PC-3 (cell line): ENCODE results near the gene UBE2F. TPM values are rescaled to one million over a fixed set of nuclear protein-coding genes. Genes with fewer than 3 reads are reported as not detected.

Experiments
- ATAC-seq: fragments of 200-7000 bp; cut with Tn5 transposase; 2 replicates; pipeline ENCODE4 v1.9.1; 2020; ENCODE audit warnings: mild to moderate bottlenecking, moderate library complexity
- BruUV-seq: library from RNA; stranded (reverse); fragments of 400-500 nt; replicated peaks from 2 replicates; lab custom pipeline; 2021; lab: Mats Ljungman, UMichigan
- CTCF ChIA-PET: fragments of 300-600 bp; sonication (Branson Sonifier 250); formaldehyde crosslinking; loops from one replicate; lab custom pipeline; 2022; ENCODE audit warnings: antibody characterized with exemption; lab: Charles Lee
- POLR2A ChIA-PET: fragments of 300-600 bp; sonication (Branson Sonifier 250); formaldehyde crosslinking; loops from one replicate; lab custom pipeline; 2022; ENCODE audit warnings: antibody characterized with exemption; ENCODE audit not compliant: unreplicated experiment; lab: Charles Lee
- DNase-seq: peaks from one replicate; pipeline ENCODE4 v3.0.0-alpha.2; 2015
- H2AFZ ChIP-seq: fragments of 300-600 bp; sonication (generic); 2 replicates; pipeline ENCODE4 v1.6.0; 2016; ENCODE audit warnings: antibody characterized with exemption, low read length
- H3F3A ChIP-seq: fragments of 300-600 bp; sonication (generic); one replicate; pipeline ENCODE4 v1.6.0; 2017; ENCODE audit warnings: antibody characterized with exemption, low read length, control low read depth, mild to moderate bottlenecking; ENCODE audit not compliant: unreplicated experiment
- H3K27ac ChIP-seq: fragments of 300-600 bp; sonication (generic); 2 replicates; pipeline ENCODE4 v1.5.1; 2016; ENCODE audit warnings: mild to moderate bottlenecking, low read length
- H3K27me3 ChIP-seq: fragments of 300-600 bp; sonication (generic); 2 replicates; pipeline ENCODE4 v1.6.1; 2016; ENCODE audit warnings: low read length, mixed read lengths
- H3K36me3 ChIP-seq: fragments of 300-600 bp; sonication (generic); 2 replicates; pipeline ENCODE4 v1.6.1; 2016; ENCODE audit warnings: low read depth, mixed run types, low read length, mixed read lengths
- H3K4me1 ChIP-seq: fragments of 300-600 bp; sonication (generic); 2 replicates; pipeline ENCODE4 v1.5.1; 2016; ENCODE audit warnings: low read length; ENCODE audit not compliant: insufficient read depth
- H3K4me2 ChIP-seq: fragments of 300-600 bp; sonication (generic); 2 replicates; pipeline ENCODE4 v1.6.0; 2016; ENCODE audit warnings: low read length
- H3K4me3 ChIP-seq: fragments of 300-600 bp; sonication (generic); 2 replicates; pipeline ENCODE4 v1.5.1; 2016; ENCODE audit warnings: mild to moderate bottlenecking, low read length, mixed read lengths
- H3K79me2 ChIP-seq: fragments of 300-600 bp; sonication (generic); 2 replicates; pipeline ENCODE4 v1.6.1; 2017; ENCODE audit warnings: low read length, mixed read lengths
- H3K9ac ChIP-seq: fragments of 300-600 bp; sonication (generic); 2 replicates; pipeline ENCODE4 v1.6.0; 2016; ENCODE audit warnings: mild to moderate bottlenecking, low read length
- H3K9me2 ChIP-seq: fragments of 300-600 bp; sonication (generic); replicated peaks from 2 replicates; pipeline ENCODE4 v1.6.1; 2016; ENCODE audit warnings: mixed run types, low read length, mixed read lengths
- H3K9me3 ChIP-seq: fragments of 300-600 bp; sonication (generic); 2 replicates; pipeline ENCODE4 v1.6.1; 2016; ENCODE audit warnings: low read length, mixed read lengths
- H4K20me1 ChIP-seq: fragments of 300-600 bp; sonication (generic); 2 replicates; pipeline ENCODE4 v1.6.1; 2016; ENCODE audit warnings: low read length, mixed read lengths
- CTCF ChIP-seq: fragments of 300-600 bp; sonication (generic); conservative IDR thresholded peaks from 2 replicates; pipeline ENCODE4 v1.5.1; 2017; ENCODE audit warnings: antibody characterized with exemption, low read depth, mild to moderate bottlenecking, low read length
- EZH2 ChIP-seq: fragments of 300-600 bp; sonication (generic); IDR thresholded peaks from one replicate; pipeline ENCODE4 v1.6.1; 2017; ENCODE audit warnings: antibody characterized with exemption, mild to moderate bottlenecking, low read length; ENCODE audit not compliant: unreplicated experiment
- EZH2phosphoT487 ChIP-seq: fragments of 300-600 bp; sonication (generic); IDR thresholded peaks from 2 replicates; pipeline ENCODE4 v1.6.1; 2018; ENCODE audit warnings: mild to moderate bottlenecking, antibody characterized with exemption, low read length, borderline replicate concordance
- intact Hi-C: fragments of 100-400 bp; cut with micrococcal nuclease; formaldehyde crosslinking; loops from 2 replicates; pipeline ENCODE4 v1.9.0; 2023
- total RNA-seq: library from RNA; depleted of rRNA; stranded (reverse); fragments of >200 nt; gene quantifications from 2 replicates; pipeline ENCODE4 v1.2.3, GENCODE V29; 2014

UBE2F gene
- total RNA-seq, 1 experiment from 2014 or later = 57.8 TPM

- no peak for TF ChIP-seq CTCF
- no peak for ATAC-seq
- no peak overlapping the region for H3K27ac ChIP-seq
- H3K9ac ChIP-seq = no peak overlapping the region
- H3K4me3 ChIP-seq = no peak overlapping the region
- H3K9me2 ChIP-seq = no peaks in the 10 kb centered on the region
- no peak for DNase-seq
- H3K36me3 ChIP-seq = peaks cover 26% of the 10 kb centered on the region
- intact Hi-C loops = no loop called here
- H3F3A ChIP-seq = no peaks in the 10 kb centered on the region
- no peaks in the 10 kb centered on the region for H3K27me3 ChIP-seq
- H3K4me1 ChIP-seq = no peaks in the 10 kb centered on the region
- H4K20me1 ChIP-seq = no peaks in the 10 kb centered on the region
- no peak overlapping the region for H3K4me2 ChIP-seq
- H3K9me3 ChIP-seq = no peaks in the 10 kb centered on the region
- POLR2A ChIA-PET = no interaction called here
- CTCF ChIA-PET = no interaction called here
- no peak overlapping the region for H2AFZ ChIP-seq
- no TSS peak for BruUV-seq
- peaks cover 9% of the 10 kb centered on the region; the same call in 1 of the 2 replicates for H3K79me2 ChIP-seq
Observed at GRCh38 chr2:238003234-238004031, 36.6 kb downstream of the UBE2F start.

- ATAC-seq = no peak
- no peak overlapping the region for H3K9ac ChIP-seq
Observed at GRCh38 chr2:238004077-238004830, 37.4 kb downstream of the UBE2F start.

GRCh38 chr2:238005528-238005927 is 38.7 kb downstream of the UBE2F start:
- TF ChIP-seq CTCF = no peak
- no peak for ATAC-seq
- POLR2A ChIA-PET = no interaction called here

More at GRCh38 chr2:238004077-238004830, 37.4 kb downstream of the UBE2F start:
- no peaks in the 10 kb centered on the region for H3K9me3 ChIP-seq
- no TSS peak for BruUV-seq
- intact Hi-C loops = no loop called here
- CTCF ChIA-PET = no interaction called here
- H3K79me2 ChIP-seq = peaks cover 9% of the 10 kb centered on the region
- no peak overlapping the region for H3K27ac ChIP-seq
- TF ChIP-seq EZH2 (no peak), EZH2phosphoT487 (no peak)
- H2AFZ ChIP-seq = no peak overlapping the region
- H3K4me3 ChIP-seq = no peak overlapping the region
- H3K36me3 ChIP-seq = peaks cover 21% of the 10 kb centered on the region
- no peak overlapping the region for H3K4me2 ChIP-seq
- H4K20me1 ChIP-seq = no peaks in the 10 kb centered on the region
- H3F3A ChIP-seq = no peaks in the 10 kb centered on the region
- no peaks in the 10 kb centered on the region for H3K9me2 ChIP-seq
- H3K4me1 ChIP-seq = no peaks in the 10 kb centered on the region
- no peak for DNase-seq
- POLR2A ChIA-PET = no interaction called here
- H3K27me3 ChIP-seq = no peaks in the 10 kb centered on the region

More at GRCh38 chr2:238005528-238005927, 38.7 kb downstream of the UBE2F start:
- no peak overlapping the region for H3K4me3 ChIP-seq
- no peak overlapping the region for H2AFZ ChIP-seq
- no peaks in the 10 kb centered on the region for H4K20me1 ChIP-seq
- no peak for DNase-seq
- no peaks in the 10 kb centered on the region for H3F3A ChIP-seq
- peaks cover 9% of the 10 kb centered on the region for H3K79me2 ChIP-seq
- H3K27me3 ChIP-seq = no peaks in the 10 kb centered on the region
- H3K4me1 ChIP-seq = no peaks in the 10 kb centered on the region
- no peak overlapping the region for H3K4me2 ChIP-seq
- CTCF ChIA-PET = no interaction called here
- H3K9me3 ChIP-seq = no peaks in the 10 kb centered on the region
- BruUV-seq = no TSS peak
- intact Hi-C loops = no loop called here
- H3K27ac ChIP-seq = no peak overlapping the region
- peaks cover 14% of the 10 kb centered on the region; the same call in 1 of the 2 replicates for H3K36me3 ChIP-seq
- H3K9ac ChIP-seq = no peak overlapping the region
- no peaks in the 10 kb centered on the region for H3K9me2 ChIP-seq
